DOHH2 (cell line): ENCODE results near the gene GPR141.

Experiments
- H3F3A ChIP-seq: fragments of 200-600 bp; sonication (generic), shearing (Covaris generic); 2 replicates; pipeline ENCODE4 v1.6.0; 2016; ENCODE audit warnings: antibody characterized with exemption, mild to moderate bottlenecking; ENCODE audit not compliant: control insufficient read depth, insufficient read depth
- H3K27ac ChIP-seq: fragments of 200-600 bp; sonication (generic); 2 replicates; pipeline ENCODE4 v1.5.1; 2014; ENCODE audit warnings: low read depth, mild to moderate bottlenecking, low read length, moderate library complexity
- H3K27me3 ChIP-seq: fragments of 200-600 bp; sonication (generic); 2 replicates; pipeline ENCODE4 v1.6.1; 2014; ENCODE audit warnings: mild to moderate bottlenecking, low read length, mixed read lengths; ENCODE audit not compliant: control insufficient read depth
- H3K36me3 ChIP-seq: fragments of 200-600 bp; sonication (generic); 2 replicates; pipeline ENCODE4 v1.6.1; 2014; ENCODE audit warnings: mild to moderate bottlenecking, low read length, moderate library complexity, mixed read lengths; ENCODE audit not compliant: control insufficient read depth
- H3K4me1 ChIP-seq: fragments of 200-600 bp; sonication (generic); 2 replicates; pipeline ENCODE4 v1.6.1; 2014; ENCODE audit warnings: mild to moderate bottlenecking, low read length, mixed read lengths; ENCODE audit not compliant: control insufficient read depth
- H3K4me2 ChIP-seq: fragments of 200-600 bp; sonication (generic); 2 replicates; pipeline ENCODE4 v1.6.0; 2014; ENCODE audit warnings: mild to moderate bottlenecking, low read length, moderate library complexity
- H3K4me3 ChIP-seq: fragments of 200-600 bp; sonication (generic); 2 replicates; pipeline ENCODE4 v1.5.1; 2014; ENCODE audit warnings: mild to moderate bottlenecking, low read length, mixed read lengths
- H3K79me2 ChIP-seq: fragments of 200-600 bp; sonication (generic); 2 replicates; pipeline ENCODE4 v1.6.1; 2014; ENCODE audit warnings: mild to moderate bottlenecking, low read length, mixed read lengths; ENCODE audit not compliant: control insufficient read depth
- H3K9me2 ChIP-seq: fragments of 200-600 bp; sonication (generic); replicated peaks from 2 replicates; pipeline ENCODE4 v1.6.1; 2014; ENCODE audit warnings: mild to moderate bottlenecking, low read length, mixed read lengths; ENCODE audit not compliant: control insufficient read depth
- H3K9me3 ChIP-seq: fragments of 200-600 bp; sonication (generic); 2 replicates; pipeline ENCODE4 v1.6.1; 2014; ENCODE audit warnings: antibody characterized with exemption, low read length, mixed read lengths; ENCODE audit not compliant: control insufficient read depth, insufficient read depth
- H4K20me1 ChIP-seq: fragments of 200-600 bp; sonication (generic); 2 replicates; pipeline ENCODE4 v1.6.0; 2014; ENCODE audit warnings: low read depth, mild to moderate bottlenecking, antibody characterized with exemption, low read length, moderate library complexity; ENCODE audit not compliant: control insufficient read depth, insufficient read depth
- EZH2phosphoT487 ChIP-seq: fragments of 200-600 bp; sonication (generic); IDR thresholded peaks from 2 replicates; pipeline ENCODE4 v1.6.1; 2017; ENCODE audit warnings: borderline replicate concordance, mild to moderate bottlenecking, antibody characterized with exemption, low read length, moderate library complexity, mixed read lengths
- TF ChIP-seq, protein P1 (sequence below): fragments of 200-600 bp; sonication (generic); IDR thresholded peaks from one replicate; pipeline ENCODE4 v1.5.1; 2014; ENCODE audit warnings: antibody characterized with exemption, mild to moderate bottlenecking, low read depth, low read length; ENCODE audit not compliant: poor library complexity, severe bottlenecking

The GPR141 gene

DNA sequence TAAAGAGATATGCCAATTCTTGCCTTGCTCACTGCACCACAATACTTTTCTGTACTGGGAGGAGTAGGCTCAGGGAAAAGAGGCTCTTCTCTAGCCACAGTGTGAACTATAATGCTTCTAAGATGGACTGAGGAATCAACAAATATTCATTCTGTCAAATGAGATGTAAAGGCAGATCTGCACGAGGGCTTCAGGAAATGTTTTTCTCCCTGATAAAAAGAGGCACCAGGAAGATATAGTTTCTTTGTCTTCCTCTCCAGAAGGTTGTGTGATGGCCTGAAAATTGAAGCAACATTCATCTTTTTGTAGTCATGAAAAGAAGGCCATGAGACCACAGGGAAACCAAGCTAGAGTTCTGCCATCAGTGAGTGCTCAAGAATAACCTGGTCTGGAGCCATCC is 85.7 kb downstream of the GPR141 start:
- H3K4me3 ChIP-seq = no peak overlapping the region
- no peak overlapping the region for H3K4me2 ChIP-seq
- no peaks in the 10 kb centered on the region for H3K27me3 ChIP-seq
- TF ChIP-seq, protein P1, sequence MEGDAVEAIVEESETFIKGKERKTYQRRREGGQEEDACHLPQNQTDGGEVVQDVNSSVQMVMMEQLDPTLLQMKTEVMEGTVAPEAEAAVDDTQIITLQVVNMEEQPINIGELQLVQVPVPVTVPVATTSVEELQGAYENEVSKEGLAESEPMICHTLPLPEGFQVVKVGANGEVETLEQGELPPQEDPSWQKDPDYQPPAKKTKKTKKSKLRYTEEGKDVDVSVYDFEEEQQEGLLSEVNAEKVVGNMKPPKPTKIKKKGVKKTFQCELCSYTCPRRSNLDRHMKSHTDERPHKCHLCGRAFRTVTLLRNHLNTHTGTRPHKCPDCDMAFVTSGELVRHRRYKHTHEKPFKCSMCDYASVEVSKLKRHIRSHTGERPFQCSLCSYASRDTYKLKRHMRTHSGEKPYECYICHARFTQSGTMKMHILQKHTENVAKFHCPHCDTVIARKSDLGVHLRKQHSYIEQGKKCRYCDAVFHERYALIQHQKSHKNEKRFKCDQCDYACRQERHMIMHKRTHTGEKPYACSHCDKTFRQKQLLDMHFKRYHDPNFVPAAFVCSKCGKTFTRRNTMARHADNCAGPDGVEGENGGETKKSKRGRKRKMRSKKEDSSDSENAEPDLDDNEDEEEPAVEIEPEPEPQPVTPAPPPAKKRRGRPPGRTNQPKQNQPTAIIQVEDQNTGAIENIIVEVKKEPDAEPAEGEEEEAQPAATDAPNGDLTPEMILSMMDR = no peak
- TF ChIP-seq EZH2phosphoT487 = no peak
- no peak overlapping the region for H3K27ac ChIP-seq
- H3K79me2 ChIP-seq = no peaks in the 10 kb centered on the region
- no peaks in the 10 kb centered on the region for H3K9me3 ChIP-seq
- H4K20me1 ChIP-seq = no peaks in the 10 kb centered on the region
- H3K36me3 ChIP-seq = no peaks in the 10 kb centered on the region
- H3K9me2 ChIP-seq = no peaks in the 10 kb centered on the region
- no peaks in the 10 kb centered on the region for H3F3A ChIP-seq
- no peaks in the 10 kb centered on the region for H3K4me1 ChIP-seq

- no peak for TF ChIP-seq EZH2phosphoT487
- TF ChIP-seq, protein P1 = no peak
- no peak overlapping the region for H3K4me2 ChIP-seq
- H3K79me2 ChIP-seq = no peaks in the 10 kb centered on the region
- no peaks in the 10 kb centered on the region for H3K27me3 ChIP-seq
- H3K36me3 ChIP-seq = no peaks in the 10 kb centered on the region
- H3K9me3 ChIP-seq = no peaks in the 10 kb centered on the region
- H4K20me1 ChIP-seq = no peaks in the 10 kb centered on the region
- H3K4me3 ChIP-seq = no peak overlapping the region
- no peaks in the 10 kb centered on the region for H3K4me1 ChIP-seq
- H3K9me2 ChIP-seq = no peaks in the 10 kb centered on the region
- H3F3A ChIP-seq = no peaks in the 10 kb centered on the region
- no peak overlapping the region for H3K27ac ChIP-seq
Observed at GRCh38 chr7:37769726-37770125, 86.2 kb downstream of the GPR141 start.

- no peaks in the 10 kb centered on the region for H3K4me1 ChIP-seq
- no peak for TF ChIP-seq EZH2phosphoT487
- TF ChIP-seq, protein P1 = no peak
- no peaks in the 10 kb centered on the region for H4K20me1 ChIP-seq
- no peak overlapping the region for H3K4me3 ChIP-seq
- no peaks in the 10 kb centered on the region for H3K27me3 ChIP-seq
- no peak overlapping the region for H3K27ac ChIP-seq
- H3K9me2 ChIP-seq = no peaks in the 10 kb centered on the region
- H3K79me2 ChIP-seq = no peaks in the 10 kb centered on the region
- H3K9me3 ChIP-seq = peaks cover 2% of the 10 kb centered on the region; the same call in 1 of the 2 replicates
- no peak overlapping the region for H3K4me2 ChIP-seq
- no peaks in the 10 kb centered on the region for H3K36me3 ChIP-seq
- no peaks in the 10 kb centered on the region for H3F3A ChIP-seq
Observed at GRCh38 chr7:37770838-37771237, 87.3 kb downstream of the GPR141 start.
